ENCODE results near the gene RRBP1. TPM values are rescaled to one million over a fixed set of nuclear protein-coding genes. Genes with fewer than 3 reads are reported as not detected.

RRBP1 gene, protein sequence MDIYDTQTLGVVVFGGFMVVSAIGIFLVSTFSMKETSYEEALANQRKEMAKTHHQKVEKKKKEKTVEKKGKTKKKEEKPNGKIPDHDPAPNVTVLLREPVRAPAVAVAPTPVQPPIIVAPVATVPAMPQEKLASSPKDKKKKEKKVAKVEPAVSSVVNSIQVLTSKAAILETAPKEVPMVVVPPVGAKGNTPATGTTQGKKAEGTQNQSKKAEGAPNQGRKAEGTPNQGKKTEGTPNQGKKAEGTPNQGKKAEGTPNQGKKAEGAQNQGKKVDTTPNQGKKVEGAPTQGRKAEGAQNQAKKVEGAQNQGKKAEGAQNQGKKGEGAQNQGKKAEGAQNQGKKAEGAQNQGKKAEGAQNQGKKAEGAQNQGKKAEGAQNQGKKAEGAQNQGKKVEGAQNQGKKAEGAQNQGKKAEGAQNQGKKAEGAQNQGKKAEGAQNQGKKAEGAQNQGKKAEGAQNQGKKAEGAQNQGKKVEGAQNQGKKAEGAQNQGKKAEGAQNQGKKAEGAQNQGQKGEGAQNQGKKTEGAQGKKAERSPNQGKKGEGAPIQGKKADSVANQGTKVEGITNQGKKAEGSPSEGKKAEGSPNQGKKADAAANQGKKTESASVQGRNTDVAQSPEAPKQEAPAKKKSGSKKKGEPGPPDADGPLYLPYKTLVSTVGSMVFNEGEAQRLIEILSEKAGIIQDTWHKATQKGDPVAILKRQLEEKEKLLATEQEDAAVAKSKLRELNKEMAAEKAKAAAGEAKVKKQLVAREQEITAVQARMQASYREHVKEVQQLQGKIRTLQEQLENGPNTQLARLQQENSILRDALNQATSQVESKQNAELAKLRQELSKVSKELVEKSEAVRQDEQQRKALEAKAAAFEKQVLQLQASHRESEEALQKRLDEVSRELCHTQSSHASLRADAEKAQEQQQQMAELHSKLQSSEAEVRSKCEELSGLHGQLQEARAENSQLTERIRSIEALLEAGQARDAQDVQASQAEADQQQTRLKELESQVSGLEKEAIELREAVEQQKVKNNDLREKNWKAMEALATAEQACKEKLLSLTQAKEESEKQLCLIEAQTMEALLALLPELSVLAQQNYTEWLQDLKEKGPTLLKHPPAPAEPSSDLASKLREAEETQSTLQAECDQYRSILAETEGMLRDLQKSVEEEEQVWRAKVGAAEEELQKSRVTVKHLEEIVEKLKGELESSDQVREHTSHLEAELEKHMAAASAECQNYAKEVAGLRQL (N-terminal part only)
- 221 and 232 TPM in 2 replicates for total RNA-seq

DNA sequence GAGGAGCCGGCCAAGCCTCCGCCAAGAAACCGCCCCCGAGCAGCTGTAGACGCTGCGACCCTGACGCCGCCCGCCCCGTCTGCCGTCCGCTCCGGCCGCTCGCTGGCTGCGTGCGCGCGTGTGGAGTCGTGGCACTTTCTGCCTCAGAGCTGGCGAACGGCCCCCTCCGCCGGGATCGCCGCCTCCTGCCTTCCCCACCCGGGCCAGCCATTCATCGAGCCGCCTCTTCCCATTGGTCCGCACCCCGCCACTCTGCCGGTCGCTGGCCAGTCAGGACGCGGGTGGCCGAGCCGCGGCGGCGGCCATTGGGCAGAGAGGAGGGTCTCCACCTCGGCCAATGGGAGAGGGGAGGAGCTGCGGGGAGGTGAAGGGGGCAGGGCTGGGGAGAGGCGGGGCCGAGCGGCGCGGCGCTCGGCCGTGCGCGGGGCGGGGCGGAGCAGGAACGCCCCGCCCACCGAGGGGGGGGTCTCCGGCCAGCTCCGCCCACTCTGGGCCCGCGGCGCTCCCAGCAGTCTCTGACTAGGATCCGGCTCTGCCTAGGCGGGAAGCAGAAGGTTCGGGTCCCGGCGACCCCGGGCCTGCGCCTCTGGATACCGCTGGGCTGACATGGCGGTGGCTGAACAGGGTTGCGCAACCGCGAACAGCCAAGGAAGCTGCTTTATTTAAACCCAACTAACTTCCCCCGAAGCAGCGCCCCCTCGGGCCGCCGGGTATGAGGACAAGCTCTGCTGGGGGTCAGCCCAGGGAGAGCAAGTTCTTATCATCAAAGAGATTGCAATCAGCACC, at the start of gene RRBP1:
Gene RRBP1, minus strand, starts transcription at position 140 of the 786 bp plus-strand sequence. CDS start 21,735 bp downstream, outside the sequence.

DNA sequence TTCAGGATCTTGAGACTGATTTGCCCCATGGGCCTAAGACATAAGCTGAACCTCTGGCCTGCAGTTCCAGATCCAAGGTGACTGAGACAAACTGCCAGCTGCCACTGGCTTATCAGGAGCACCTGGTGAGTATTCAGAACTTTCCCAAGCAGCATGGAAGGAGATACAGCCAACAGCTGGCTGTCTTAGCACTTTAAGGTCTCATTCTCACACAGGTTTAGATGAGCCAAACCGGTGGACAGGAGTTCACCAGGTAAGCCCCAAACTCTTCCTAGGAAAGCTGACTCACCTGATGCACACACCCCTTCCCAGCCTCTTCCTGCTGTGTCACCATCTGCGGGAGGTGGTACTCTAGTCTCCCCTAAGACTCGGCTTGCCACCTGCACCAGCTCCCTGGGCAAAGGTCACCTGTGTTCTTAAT, 17.9 kb upstream of the RRBP1 start, which contains the start of gene BANF2:
Gene BANF2, plus strand, starts transcription at position 36 of the 421 bp plus-strand sequence. CDS start 25,060 bp downstream, outside the sequence.

DNA sequence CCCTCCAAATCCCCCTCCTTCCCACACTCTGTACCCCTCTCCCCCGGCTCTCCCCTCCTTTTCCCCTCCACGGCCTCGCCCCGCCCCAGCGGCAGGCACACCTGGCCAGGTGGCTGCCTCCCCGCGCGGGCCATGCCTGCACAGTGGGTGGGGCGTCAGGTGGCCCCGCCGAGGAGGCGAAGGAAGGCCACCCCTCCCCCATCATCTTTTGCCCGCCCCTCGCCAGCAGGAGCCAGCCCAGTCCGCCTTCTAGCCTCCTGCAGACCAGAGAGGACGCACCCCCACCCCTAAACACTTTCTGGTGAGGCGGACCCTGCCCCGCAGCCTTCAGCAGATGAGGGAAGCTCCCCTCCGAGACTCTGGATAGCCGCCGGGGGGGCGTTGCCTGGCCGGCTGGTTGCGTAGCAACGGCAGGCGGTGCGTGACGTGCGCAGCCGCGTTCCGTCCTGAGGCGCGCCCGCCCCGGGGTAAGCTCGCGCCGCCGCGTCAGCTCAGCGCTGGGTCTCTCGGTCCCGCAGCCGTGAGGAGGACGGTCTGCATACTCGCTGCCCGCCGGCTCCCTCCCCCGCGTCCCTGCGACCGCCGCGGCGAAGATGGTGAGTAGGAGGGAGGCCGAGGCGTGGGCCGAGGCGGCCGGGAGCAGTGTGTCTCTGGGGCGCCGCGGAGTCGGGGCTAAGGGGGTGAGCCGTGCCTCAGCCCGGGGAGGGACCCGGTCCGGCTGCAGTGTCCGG, 112.3 kb downstream of the RRBP1 start, which contains the start of gene DSTN:
Gene DSTN, plus strand, starts transcription at position 460 of the 731 bp plus-strand sequence. Its CDS starts 134 bp downstream, at position 594.

Other genes with a start within 250 kb of the RRBP1 start
- 1.6 and 2.2 TPM in 2 replicates for gene BFSP1, start 150.9 kb downstream of the RRBP1 start, total RNA-seq
- 221 and 273 TPM in 2 replicates for gene DSTN, start 112.2 kb downstream of the RRBP1 start, total RNA-seq
- gene BANF2, start 17.7 kb upstream of the RRBP1 start, total RNA-seq = not detected in 2 replicates